Mesendoderm (in vitro differentiated cells): ENCODE results near the gene ATRN.
"Not testable (repeated sequence)": the region's sequence is repeated elsewhere in the genome, so short reads cannot be mapped to it uniquely, and the experiment has no call there.

Source experiments
- DNase-seq: peaks from one replicate; pipeline ENCODE4 v3.0.0; 2013
- H2AK5ac ChIP-seq: 2 replicates; pipeline ENCODE4 v1.6.1; 2013; ENCODE audit warnings: low read length, inconsistent platforms
- H2BK120ac ChIP-seq: 2 replicates; pipeline ENCODE4 v1.6.1; 2013; ENCODE audit warnings: low read depth, mild to moderate bottlenecking, low read length, moderate library complexity, mixed read lengths
- H2BK15ac ChIP-seq: replicated peaks from 2 replicates; pipeline ENCODE4 v1.6.1; 2013; ENCODE audit warnings: low read depth, mild to moderate bottlenecking, moderate library complexity
- H2BK5ac ChIP-seq: 2 replicates; pipeline ENCODE4 v1.6.1; 2013; ENCODE audit warnings: low read length, inconsistent platforms
- H3K18ac ChIP-seq: 2 replicates; pipeline ENCODE4 v1.6.1; 2013; ENCODE audit warnings: mild to moderate bottlenecking, low read length, mixed read lengths
- H3K23ac ChIP-seq: one replicate; pipeline ENCODE4 v1.6.1; 2013; ENCODE audit warnings: low read length
- H3K27ac ChIP-seq: 2 replicates; pipeline ENCODE4 v1.5.1; 2013; ENCODE audit warnings: low read depth, mild to moderate bottlenecking, inconsistent platforms, low read length, moderate library complexity
- H3K27me3 ChIP-seq: 2 replicates; pipeline ENCODE4 v1.6.1; 2013; ENCODE audit warnings: low read length, control low read depth, mild to moderate bottlenecking, inconsistent platforms; ENCODE audit not compliant: insufficient read depth, poor library complexity
- H3K36me3 ChIP-seq: 2 replicates; pipeline ENCODE4 v1.6.1; 2013; ENCODE audit warnings: low read length, inconsistent platforms; ENCODE audit not compliant: control insufficient read depth, insufficient read depth
- H3K4ac ChIP-seq: one replicate; pipeline ENCODE4 v1.6.1; 2013; ENCODE audit warnings: low read depth, mild to moderate bottlenecking, low read length, moderate library complexity
- H3K4me1 ChIP-seq: 2 replicates; pipeline ENCODE4 v1.6.1; 2013; ENCODE audit warnings: low read depth, low read length, inconsistent platforms; ENCODE audit not compliant: control insufficient read depth
- H3K4me2 ChIP-seq: 2 replicates; pipeline ENCODE4 v1.6.1; 2013; ENCODE audit warnings: low read length
- H3K4me3 ChIP-seq: 2 replicates; pipeline ENCODE4 v1.5.1; 2013; ENCODE audit warnings: mild to moderate bottlenecking, low read length
- H3K56ac ChIP-seq: one replicate; pipeline ENCODE4 v1.6.1; 2013; ENCODE audit warnings: low read length
- H3K79me1 ChIP-seq: 2 replicates; pipeline ENCODE4 v1.6.1; 2013; ENCODE audit warnings: low read length, inconsistent platforms
- H3K79me2 ChIP-seq: 2 replicates; pipeline ENCODE4 v1.6.1; 2013; ENCODE audit warnings: mild to moderate bottlenecking, low read length; ENCODE audit not compliant: control insufficient read depth, insufficient read depth
- H3K9ac ChIP-seq: 2 replicates; pipeline ENCODE4 v1.6.1; 2013; ENCODE audit warnings: low read length, inconsistent platforms
- H4K5ac ChIP-seq: one replicate; pipeline ENCODE4 v1.6.1; 2013; ENCODE audit warnings: low read length
- H4K8ac ChIP-seq: one replicate; pipeline ENCODE4 v1.6.1; 2013; ENCODE audit warnings: low read depth, mild to moderate bottlenecking, control low read depth, low read length, moderate library complexity
- WGBS: extraction: QIAGEN DNeasy Blood & Tissue Kit; methylation state at CpG from one replicate; pipeline ENCODE4 v1.1.7; 2013; ENCODE audit warnings: low lambda C conversion rate, missing lambda C conversion rate; ENCODE audit not compliant: insufficient coverage; ENCODE audit errors: extremely low coverage; 5-methylcytosine and 5-hydroxymethylcytosine counted together

ATRN gene

DNA sequence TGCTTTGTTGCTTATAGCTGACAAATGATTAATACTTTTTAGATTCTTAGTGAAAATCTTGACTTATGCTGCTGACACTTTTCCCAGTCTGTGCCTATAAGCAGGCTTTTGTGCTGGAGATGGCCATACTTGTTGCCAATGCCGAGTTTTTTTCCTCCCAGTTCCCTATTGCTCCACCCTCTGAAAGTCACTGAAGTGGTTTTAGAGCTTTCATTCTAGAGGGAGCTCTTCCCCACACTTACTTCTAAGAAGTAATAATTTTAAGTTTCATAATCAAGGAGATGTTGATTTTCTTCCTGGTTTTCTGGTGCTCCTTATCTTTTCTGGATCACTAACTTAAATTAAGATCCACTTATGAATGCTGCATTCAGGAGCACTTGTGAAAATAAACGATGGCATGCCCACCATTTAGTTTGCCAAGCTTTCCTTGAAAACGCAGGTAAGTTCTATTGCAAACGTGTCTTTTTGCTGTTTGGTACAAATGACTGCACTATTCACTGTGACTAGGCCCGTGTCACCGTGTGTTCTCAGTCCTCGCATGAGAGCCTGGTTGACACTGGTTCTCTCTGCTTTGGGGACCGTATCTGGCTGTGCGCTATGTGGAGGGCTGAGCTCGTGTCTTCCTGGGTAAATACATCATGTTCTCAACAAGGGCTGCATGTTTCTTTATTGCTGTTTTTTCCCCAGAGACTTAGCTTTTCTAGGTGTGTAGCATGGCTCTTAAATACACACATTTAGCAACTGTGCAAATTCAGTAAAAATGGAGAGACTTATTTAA, 142.2 kb downstream of the ATRN start:
- Histone ChIP-seq H3K9ac (no peak overlapping the region), H3K18ac (no peak overlapping the region), H3K27me3 (no peaks in the 10 kb centered on the region), H3K4ac (no peak overlapping the region), H3K79me2 (no peaks in the 10 kb centered on the region), H4K8ac (no peak overlapping the region), H3K27ac (no peak overlapping the region), H3K79me1 (no peaks in the 10 kb centered on the region), H3K56ac (no peak overlapping the region), H2BK5ac (no peak overlapping the region), H3K23ac (no peak overlapping the region), H4K5ac (no peak overlapping the region), H2BK120ac (no peak overlapping the region), H2BK15ac (no peak overlapping the region), H3K4me3 (no peak overlapping the region), H3K36me3 (no peaks in the 10 kb centered on the region), H2AK5ac (no peak overlapping the region), H3K4me1 (peaks cover 5% of the 10 kb centered on the region), H3K4me2 (no peak overlapping the region)
- WGBS = no CpG with 5 or more reads among the region's 10 CpGs
- DNase-seq = no peak

DNA sequence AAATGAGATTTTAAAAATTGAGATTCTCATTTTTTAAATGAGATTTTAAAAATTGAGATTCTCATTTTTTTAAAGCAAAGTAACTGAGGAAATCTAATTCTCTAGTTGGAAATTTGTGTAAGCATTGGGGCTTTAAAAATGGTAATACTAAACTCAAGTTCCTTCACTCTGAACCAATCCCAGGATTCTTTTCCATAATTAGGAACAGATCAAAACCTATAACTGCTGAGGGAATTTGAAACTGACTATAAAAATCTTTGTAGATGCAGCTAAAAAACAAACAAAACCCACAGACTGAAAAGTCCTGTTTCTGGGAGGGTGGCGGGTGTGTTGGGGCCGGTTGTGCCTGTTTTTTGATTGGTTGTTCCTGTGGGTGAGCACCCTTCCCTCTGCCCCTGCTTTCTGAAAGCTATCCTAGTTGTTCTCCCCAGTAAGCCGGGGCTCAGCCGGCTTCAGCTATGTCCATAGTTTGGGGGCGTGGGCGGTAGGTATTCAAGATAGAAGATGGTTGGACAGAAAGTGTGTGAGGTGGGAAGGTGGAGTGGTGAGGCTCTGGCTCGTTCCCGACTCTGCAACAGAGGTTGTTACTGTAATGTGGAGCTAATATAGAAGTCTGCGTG, 143.1 kb downstream of the ATRN start:
- no peak overlapping the region for H3K4me3 ChIP-seq
- WGBS = no CpG with 5 or more reads among the region's 9 CpGs
- no peak overlapping the region for H2AK5ac ChIP-seq

DNA sequence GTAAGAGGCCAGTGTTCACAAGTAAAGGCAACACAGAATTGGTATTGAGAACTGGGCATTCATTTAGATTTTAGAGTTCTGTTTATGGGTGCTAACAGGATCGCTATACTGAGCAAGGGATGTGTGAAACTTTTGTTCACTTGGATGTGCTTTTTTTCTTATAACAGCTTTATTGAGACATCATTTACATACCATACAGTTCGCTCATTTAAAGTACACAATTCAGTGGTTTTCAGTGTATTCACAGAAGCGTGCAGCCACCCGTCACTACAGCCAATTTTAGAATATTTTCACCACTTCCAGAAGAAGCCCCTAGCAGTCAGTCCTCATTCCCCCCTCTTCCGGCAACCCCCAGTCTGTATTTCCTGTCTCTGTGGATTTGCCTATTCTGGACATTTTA, 143.6 kb downstream of the ATRN start:
- Histone ChIP-seq H3K23ac (no peak overlapping the region), H3K4me2 (no peak overlapping the region), H3K27ac (no peak overlapping the region), H2BK5ac (no peak overlapping the region), H2AK5ac (no peak overlapping the region), H2BK120ac (no peak overlapping the region), H3K18ac (no peak overlapping the region), H3K4me1 (peaks cover 5% of the 10 kb centered on the region), H4K8ac (no peak overlapping the region), H3K4me3 (no peak overlapping the region), H3K36me3 (no peaks in the 10 kb centered on the region), H4K5ac (no peak overlapping the region), H3K9ac (no peak overlapping the region), H2BK15ac (no peak overlapping the region), H3K79me1 (no peaks in the 10 kb centered on the region), H3K56ac (no peak overlapping the region), H3K27me3 (no peaks in the 10 kb centered on the region), H3K4ac (no peak overlapping the region), H3K79me2 (no peaks in the 10 kb centered on the region)
- no peak for DNase-seq
- WGBS = no CpG with 5 or more reads among the region's 5 CpGs

More for the DNA sequence above, 143.1 kb downstream of the ATRN start:
- H2BK15ac ChIP-seq = no peak overlapping the region
- H3K56ac ChIP-seq = no peak overlapping the region
- DNase-seq = no peak
- H3K9ac ChIP-seq = no peak overlapping the region
- no peak overlapping the region for H4K8ac ChIP-seq
- no peak overlapping the region for H3K4me2 ChIP-seq
- H3K27ac ChIP-seq = no peak overlapping the region
- no peaks in the 10 kb centered on the region for H3K79me1 ChIP-seq
- no peak overlapping the region for H3K4ac ChIP-seq
- no peak overlapping the region for H2BK5ac ChIP-seq
- H3K27me3 ChIP-seq = no peaks in the 10 kb centered on the region
- H3K23ac ChIP-seq = no peak overlapping the region
- no peak overlapping the region for H4K5ac ChIP-seq
- H2BK120ac ChIP-seq = no peak overlapping the region
- H3K4me1 ChIP-seq = peaks cover 5% of the 10 kb centered on the region
- H3K79me2 ChIP-seq = no peaks in the 10 kb centered on the region
- H3K18ac ChIP-seq = no peak overlapping the region
- no peaks in the 10 kb centered on the region for H3K36me3 ChIP-seq

DNA sequence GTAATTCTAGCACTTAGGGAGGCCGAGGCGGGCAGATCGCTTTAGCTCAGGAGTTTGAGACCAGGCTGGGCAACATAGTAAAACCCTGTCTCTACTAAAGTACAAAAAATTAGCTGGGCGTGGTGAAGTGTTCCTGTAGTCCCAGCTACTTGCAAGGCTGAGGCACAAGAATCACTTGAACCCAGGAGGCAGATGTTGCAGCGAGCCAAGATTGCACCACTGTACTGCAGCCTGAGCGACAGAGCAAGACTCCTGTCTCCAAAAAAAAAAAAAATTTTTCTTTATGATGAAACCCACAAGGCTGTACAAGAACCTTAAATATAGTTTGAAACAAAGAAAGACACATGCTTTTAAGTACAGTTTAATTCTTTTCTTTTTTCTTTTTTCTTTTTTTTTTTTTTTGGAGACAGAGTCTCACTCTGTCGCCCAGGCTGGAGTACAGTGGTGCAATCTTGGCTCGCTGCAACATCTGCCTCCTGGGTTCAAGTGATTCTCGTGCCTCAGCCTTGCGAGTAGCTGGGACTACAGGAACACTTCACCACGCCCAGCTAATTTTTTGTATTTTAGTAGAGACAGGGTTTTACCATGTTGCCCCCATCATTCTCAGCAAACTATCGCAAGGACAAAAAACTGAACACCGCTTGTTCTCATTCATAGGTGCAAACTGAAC, 144.5 kb downstream of the ATRN start:
- DNase-seq, H4K8ac ChIP-seq, H3K79me1 ChIP-seq, H2BK5ac ChIP-seq, H3K23ac ChIP-seq, H3K4me1 ChIP-seq, H3K18ac ChIP-seq, H4K5ac ChIP-seq, H3K27me3 ChIP-seq, H2BK15ac ChIP-seq, H3K79me2 ChIP-seq, H3K9ac ChIP-seq, H3K36me3 ChIP-seq, H3K56ac ChIP-seq, H2BK120ac ChIP-seq, H3K4ac ChIP-seq, H3K4me3 ChIP-seq, H3K27ac ChIP-seq, H3K4me2 ChIP-seq, H2AK5ac ChIP-seq: not testable (repeated sequence)
- WGBS = no CpG with 5 or more reads among the region's 13 CpGs

DNA sequence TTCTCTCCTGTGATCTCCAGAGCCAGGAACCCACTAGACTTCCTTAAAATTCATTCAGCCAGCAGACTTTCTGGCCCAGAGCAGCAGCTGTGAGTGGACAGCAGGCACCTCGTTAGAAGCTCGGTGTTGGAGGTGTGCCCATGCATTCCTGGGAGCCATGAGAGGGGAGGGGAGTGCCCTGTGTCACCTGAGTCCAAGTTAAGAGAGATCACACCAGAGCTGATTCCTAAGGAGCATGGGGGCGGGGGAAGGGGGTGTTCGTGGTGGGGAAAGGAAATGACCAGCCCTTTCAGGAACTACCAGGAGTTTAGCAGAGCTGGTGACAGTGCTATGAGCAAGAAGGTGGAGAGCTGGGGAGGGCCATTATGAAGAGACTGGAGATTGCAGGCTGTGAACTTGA, 145.4 kb downstream of the ATRN start:
- no CpG with 5 or more reads among the region's 4 CpGs for WGBS
- Histone ChIP-seq H3K4ac (no peak overlapping the region), H4K8ac (no peak overlapping the region), H2BK120ac (no peak overlapping the region), H3K79me1 (no peaks in the 10 kb centered on the region), H2BK15ac (no peak overlapping the region), H4K5ac (no peak overlapping the region), H3K23ac (no peak overlapping the region), H3K4me2 (no peak overlapping the region), H3K56ac (no peak overlapping the region), H3K27ac (no peak overlapping the region), H3K18ac (no peak overlapping the region), H3K4me1 (peaks cover 5% of the 10 kb centered on the region), H2AK5ac (no peak overlapping the region), H3K4me3 (no peak overlapping the region), H3K79me2 (no peaks in the 10 kb centered on the region), H3K27me3 (no peaks in the 10 kb centered on the region), H2BK5ac (no peak overlapping the region), H3K36me3 (no peaks in the 10 kb centered on the region), H3K9ac (no peak overlapping the region)
- DNase-seq = peak; percentile 85
